Suprapubic skin (tissue), 4 donors: ENCODE results near the gene HENMT1. TPM values are rescaled to one million over a fixed set of nuclear protein-coding genes. Genes with fewer than 3 reads are reported as not detected.
"Not testable (repeated sequence)": the region's sequence is repeated elsewhere in the genome, so short reads cannot be mapped to it uniquely, and the experiment has no call there.

Experiments used
- DNase-seq, 2 donors: peaks; one replicate each; pipeline ENCODE4 v3.0.0-alpha.2; 2019; ENCODE audit warnings: low spot score in 2 of 2
- H3K27ac ChIP-seq: fragments of 200-600 bp; sonication (generic); one replicate; pipeline ENCODE4 v1.5.1; 2019
- H3K27me3 ChIP-seq: fragments of 200-600 bp; sonication (generic); one replicate; pipeline ENCODE4 v1.5.1; 2019
- H3K36me3 ChIP-seq: fragments of 200-600 bp; sonication (generic); one replicate; pipeline ENCODE4 v1.5.1; 2019
- H3K4me1 ChIP-seq: fragments of 200-600 bp; sonication (generic); one replicate; pipeline ENCODE4 v1.5.1; 2019
- H3K4me3 ChIP-seq: fragments of 200-600 bp; sonication (generic); one replicate; pipeline ENCODE4 v1.5.1; 2019; ENCODE audit warnings: mild to moderate bottlenecking
- H3K9me3 ChIP-seq: fragments of 200-600 bp; sonication (generic); one replicate; pipeline ENCODE4 v1.5.1; 2019
- CTCF ChIP-seq, 2 donors: fragments of 200-600 bp in 1 of 2; fragments of 450-650 bp in 1 of 2; sonication (generic) in 1 of 2; IDR thresholded peaks; one replicate each; pipeline ENCODE4 v1.5.1; 2016 to 2019; ENCODE audit warnings: antibody characterized with exemption in 2 of 2, mild to moderate bottlenecking in 1 of 2, moderate library complexity in 1 of 2
- EP300 ChIP-seq: sonication (generic); formaldehyde crosslinking; IDR thresholded peaks from one replicate; pipeline ENCODE4 v1.6.1; 2017; ENCODE audit warnings: antibody characterized with exemption
- POLR2A ChIP-seq, 2 donors: fragments of 450-650 bp; IDR thresholded peaks; one replicate each; pipeline ENCODE4 v1.6.1; 2017; ENCODE audit warnings: antibody characterized with exemption in 2 of 2, mild to moderate bottlenecking in 2 of 2, moderate library complexity in 2 of 2
- POLR2AphosphoS5 ChIP-seq, 3 donors: sonication (generic); formaldehyde crosslinking; IDR thresholded peaks; one replicate each; pipeline ENCODE4 v1.6.1; 2017; ENCODE audit warnings: antibody characterized with exemption in 3 of 3
- WGBS: methylation state at CpG from one replicate; pipeline ENCODE4 v1.1.5; 2018; 5-methylcytosine and 5-hydroxymethylcytosine counted together
- total RNA-seq, 4 donors: library from RNA; depleted of rRNA; stranded (reverse); fragments of >200 nt; gene quantifications; one replicate each; pipeline ENCODE4 v1.1.0, GENCODE V29; 2016

The HENMT1 gene
- 1 to 10 TPM; 1.8 to 4.6 (median 2.4) TPM for total RNA-seq

- Histone ChIP-seq H3K36me3 (no peaks in the 10 kb centered on the region), H3K9me3 (no peaks in the 10 kb centered on the region), H3K4me3 (peak within 1 kb of the TSS; percentile 72), H3K27me3 (no peaks in the 10 kb centered on the region), H3K27ac (peak within 1 kb of the TSS; percentile 94), H3K4me1 (peaks cover 8% of the 10 kb centered on the region)
- WGBS, result 0% methylated on average over 16 of the region's 81 CpGs
- DNase-seq, result peak; percentile 81 to 84
- TF ChIP-seq POLR2AphosphoS5 (IDR thresholded peaks at IDR 0.05) (peak in 1 of 3 donors; percentile 55), POLR2A (IDR thresholded peaks at IDR 0.05) (peak in 1 of 2 donors; percentile 30), EP300 (no peak), CTCF (IDR thresholded peaks at IDR 0.05) (no peak)
Observed at GRCh38 chr1:108661030-108661609, at the start of gene HENMT1. Gene HENMT1, minus strand, starts transcription at chr1:108661093. Its CDS starts 1,209 bp downstream, at chr1:108659884.

- Histone ChIP-seq H3K27ac (no peak overlapping the region), H3K9me3 (no peaks in the 10 kb centered on the region), H3K4me3 (no peak overlapping the region), H3K27me3 (peaks cover 7% of the 10 kb centered on the region), H3K4me1 (peaks cover 7% of the 10 kb centered on the region), H3K36me3 (no peaks in the 10 kb centered on the region)
- no peak for DNase-seq
- TF ChIP-seq POLR2A (IDR thresholded peaks at IDR 0.05) (no peak), CTCF (IDR thresholded peaks at IDR 0.05) (no peak), EP300 (no peak), POLR2AphosphoS5 (IDR thresholded peaks at IDR 0.05) (no peak)
- WGBS, result 71% methylated on average over 7 of the region's 7 CpGs
Observed at GRCh38 chr1:108708691-108709660, 48.1 kb upstream of the HENMT1 start.

- 94% methylated on average over 3 of the region's 3 CpGs for WGBS
- DNase-seq, result no peak
- H3K27ac ChIP-seq, result no peak overlapping the region
Observed at GRCh38 chr1:108706643-108707042, 45.8 kb upstream of the HENMT1 start.

GRCh38 chr1:108704496-108704895 lies 43.6 kb upstream of the HENMT1 start:
- Histone ChIP-seq H3K27me3 (no peaks in the 10 kb centered on the region), H3K36me3 (peaks cover 23% of the 10 kb centered on the region), H3K27ac (no peak overlapping the region), H3K4me1 (peaks cover 7% of the 10 kb centered on the region), H3K4me3 (no peak overlapping the region), H3K9me3 (no peaks in the 10 kb centered on the region)
- TF ChIP-seq EP300, result no peak
- TF ChIP-seq POLR2A (IDR thresholded peaks at IDR 0.05), result no peak
- no peak for TF ChIP-seq CTCF (IDR thresholded peaks at IDR 0.05)
- TF ChIP-seq POLR2AphosphoS5 (IDR thresholded peaks at IDR 0.05), result no peak
- 48% methylated on average over 2 of the region's 2 CpGs for WGBS
- DNase-seq, result no peak

More at GRCh38 chr1:108706643-108707042, 45.8 kb upstream of the HENMT1 start:
- Histone ChIP-seq H3K36me3 (peaks cover 6% of the 10 kb centered on the region), H3K4me1 (peaks cover 7% of the 10 kb centered on the region), H3K27me3 (no peaks in the 10 kb centered on the region), H3K4me3 (no peak overlapping the region), H3K9me3 (no peaks in the 10 kb centered on the region)
- no peak for TF ChIP-seq POLR2AphosphoS5 (IDR thresholded peaks at IDR 0.05)
- TF ChIP-seq POLR2A (IDR thresholded peaks at IDR 0.05), result no peak
- no peak for TF ChIP-seq CTCF (IDR thresholded peaks at IDR 0.05)
- no peak for TF ChIP-seq EP300

- Histone ChIP-seq H3K9me3 (no peaks in the 10 kb centered on the region), H3K36me3 (peaks cover 28% of the 10 kb centered on the region), H3K4me1 (peaks cover 7% of the 10 kb centered on the region), H3K27me3 (no peaks in the 10 kb centered on the region), H3K4me3 (no peak overlapping the region), H3K27ac (no peak overlapping the region)
- WGBS, result 80% methylated on average over 6 of the region's 6 CpGs
- DNase-seq, result no peak
- TF ChIP-seq POLR2A (IDR thresholded peaks at IDR 0.05), result no peak
- TF ChIP-seq CTCF (IDR thresholded peaks at IDR 0.05), result no peak
- TF ChIP-seq EP300, result no peak
- no peak for TF ChIP-seq POLR2AphosphoS5 (IDR thresholded peaks at IDR 0.05)
Observed at GRCh38 chr1:108703939-108704338, 43.0 kb upstream of the HENMT1 start.

- 98% methylated on average over 6 of the region's 6 CpGs for WGBS
- peaks cover 46% of the 10 kb centered on the region for H3K36me3 ChIP-seq
- not testable (repeated sequence) for H3K4me1 ChIP-seq, H3K9me3 ChIP-seq, H3K27ac ChIP-seq, H3K4me3 ChIP-seq, H3K27me3 ChIP-seq, DNase-seq
Observed at GRCh38 chr1:108702109-108702508, 41.2 kb upstream of the HENMT1 start.
